Endothelial cell of umbilical vein (primary cell): ENCODE results near the gene SLC12A1.

Experiments used
- GATA2 ChIP-seq: IDR thresholded peaks from 2 replicates; pipeline ENCODE4 v1.7.0; 2011; ENCODE audit warnings: low read depth, mild to moderate bottlenecking, moderate library complexity, mixed read lengths, low read length; ENCODE audit not compliant: insufficient read length, insufficient read depth
- MYC ChIP-seq: IDR thresholded peaks from one replicate; pipeline ENCODE4 v1.6.1; 2011; ENCODE audit warnings: mild to moderate bottlenecking, low read depth, low read length
- POLR2A ChIP-seq: IDR thresholded peaks from 2 replicates; pipeline ENCODE4 v1.6.1; 2012; ENCODE audit warnings: low read depth, mild to moderate bottlenecking, control low read depth, low read length
- TF ChIP-seq, protein P1 (sequence below), 2 donors: IDR thresholded peaks; 1 replicate in 1 of 2; 2 replicates in 1 of 2; pipeline ENCODE4 v1.5.1; 2011; ENCODE audit warnings: low read length in 2 of 2, mild to moderate bottlenecking in 2 of 2, moderate library complexity in 2 of 2, control low read depth in 1 of 2, inconsistent platforms in 1 of 2, low read depth in 1 of 2; ENCODE audit not compliant: insufficient read depth in 1 of 2; ENCODE audit errors: extremely low read depth in 1 of 2

DNA sequence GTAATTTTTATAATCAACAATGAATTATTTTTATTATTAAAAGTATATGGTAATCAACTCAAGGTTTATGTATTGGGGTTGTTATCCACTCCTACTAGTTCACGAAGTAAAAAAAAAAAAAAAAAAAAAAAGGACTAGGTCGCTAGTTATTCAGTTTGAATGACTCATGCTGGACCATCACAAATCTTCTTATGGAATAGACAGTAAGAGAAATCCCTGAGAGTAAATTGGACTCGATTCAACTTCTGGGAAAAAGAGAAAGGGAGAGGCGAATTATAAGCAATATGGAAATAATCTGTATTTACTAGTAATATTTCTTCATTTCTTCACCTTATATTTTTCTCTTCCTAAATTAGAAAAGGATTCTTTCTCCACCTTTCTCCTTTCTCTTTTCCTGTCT lies 30.0 kb upstream of the SLC12A1 start:
- TF ChIP-seq, protein P1, sequence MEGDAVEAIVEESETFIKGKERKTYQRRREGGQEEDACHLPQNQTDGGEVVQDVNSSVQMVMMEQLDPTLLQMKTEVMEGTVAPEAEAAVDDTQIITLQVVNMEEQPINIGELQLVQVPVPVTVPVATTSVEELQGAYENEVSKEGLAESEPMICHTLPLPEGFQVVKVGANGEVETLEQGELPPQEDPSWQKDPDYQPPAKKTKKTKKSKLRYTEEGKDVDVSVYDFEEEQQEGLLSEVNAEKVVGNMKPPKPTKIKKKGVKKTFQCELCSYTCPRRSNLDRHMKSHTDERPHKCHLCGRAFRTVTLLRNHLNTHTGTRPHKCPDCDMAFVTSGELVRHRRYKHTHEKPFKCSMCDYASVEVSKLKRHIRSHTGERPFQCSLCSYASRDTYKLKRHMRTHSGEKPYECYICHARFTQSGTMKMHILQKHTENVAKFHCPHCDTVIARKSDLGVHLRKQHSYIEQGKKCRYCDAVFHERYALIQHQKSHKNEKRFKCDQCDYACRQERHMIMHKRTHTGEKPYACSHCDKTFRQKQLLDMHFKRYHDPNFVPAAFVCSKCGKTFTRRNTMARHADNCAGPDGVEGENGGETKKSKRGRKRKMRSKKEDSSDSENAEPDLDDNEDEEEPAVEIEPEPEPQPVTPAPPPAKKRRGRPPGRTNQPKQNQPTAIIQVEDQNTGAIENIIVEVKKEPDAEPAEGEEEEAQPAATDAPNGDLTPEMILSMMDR (IDR thresholded peaks at IDR 0.05; ENCODE audit: extremely low read depth in 1 of 2, insufficient read depth in 1 of 2, low read depth in 1 of 2, low read length in 2 of 2) = no peak
- TF ChIP-seq MYC (no peak), GATA2 (no peak), POLR2A (no peak)
